Right ventricle myocardium superior (tissue), 1 donor: ENCODE results near the gene DPYSL5. TPM values are rescaled to one million over a fixed set of nuclear protein-coding genes. Genes with fewer than 3 reads are reported as not detected.
"Not testable (repeated sequence)": the region's sequence is repeated elsewhere in the genome, so short reads cannot be mapped to it uniquely, and the experiment has no call there.

Experiments
- ATAC-seq: fragments of 200-7000 bp; cut with Tn5 transposase; one replicate; pipeline ENCODE4 v1.9.1; 2020; ENCODE audit warnings: mild to moderate bottlenecking; ENCODE audit not compliant: poor library complexity
- DNase-seq: peaks from one replicate; pipeline ENCODE4 v3.0.0-alpha.2; 2020
- intact Hi-C: fragments of 100-400 bp; cut with DNase I; formaldehyde crosslinking; loops from one replicate; pipeline ENCODE4 v1.11.2; 2022
- long read RNA-seq: library from polyadenylated mRNA; unstranded; transcript quantifications from one replicate; pipeline ENCODE4 v2.0.0, GENCODE V29; 2021
- total RNA-seq: library from RNA; stranded (reverse); fragmentation: NEBNext Ultra II Directional; extraction: Animal tissue kit (Norgen Biotek cat#: 25700); gene quantifications from one replicate; pipeline ENCODE4 v1.2.1, GENCODE V29; 2021
- donor health status: DM: no; HTN: yes; CAD: no; lungs with severe emphysema.

The DPYSL5 gene
- not detected for total RNA-seq
- long read RNA-seq: 0 reads

DNA sequence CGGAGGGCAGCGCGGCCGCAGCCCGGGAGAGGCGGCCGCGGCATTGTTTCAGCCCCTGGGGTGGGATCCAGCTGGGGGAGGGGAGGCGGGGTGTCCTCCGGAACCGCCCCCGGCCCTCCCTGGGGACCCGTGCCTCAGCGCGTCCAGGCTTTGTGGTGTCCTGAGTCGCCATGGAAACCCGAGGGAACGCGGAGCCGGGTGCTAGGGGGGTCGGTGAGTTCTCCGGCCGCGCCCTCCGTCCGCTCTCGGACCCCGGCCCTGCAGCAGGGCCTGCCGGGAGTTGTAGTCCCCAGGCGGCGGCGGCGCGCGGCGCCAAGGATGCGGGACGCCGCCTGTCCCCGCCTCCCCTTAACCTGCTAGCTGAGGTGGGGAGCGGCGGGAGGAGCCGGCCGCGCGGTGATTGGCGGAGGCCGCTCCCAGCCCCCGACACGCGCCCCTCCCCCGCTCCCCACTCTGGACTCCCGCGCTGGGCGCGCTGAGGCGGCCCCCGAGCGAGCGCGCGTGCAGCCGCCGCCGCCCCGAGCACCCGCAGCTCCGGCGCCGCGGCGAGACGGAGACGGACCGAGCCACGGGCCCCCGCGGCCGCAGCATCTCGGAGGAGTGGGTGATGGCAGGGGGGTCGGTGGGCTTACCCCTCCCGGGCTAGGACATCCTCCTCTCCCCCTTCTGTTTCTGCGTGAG, at the start of gene DPYSL5:
TSS of gene DPYSL5 (plus strand) at position 478 of the 681 bp plus-strand sequence. CDS start 50,368 bp downstream, outside the sequence.
- intact Hi-C loops: loop anchor here (5.0 kb wide), 2 partner anchors 75 to 95 kb away; no protein-coding TSS in a partner anchor
- ATAC-seq: no peak
- no peak for DNase-seq

DNA sequence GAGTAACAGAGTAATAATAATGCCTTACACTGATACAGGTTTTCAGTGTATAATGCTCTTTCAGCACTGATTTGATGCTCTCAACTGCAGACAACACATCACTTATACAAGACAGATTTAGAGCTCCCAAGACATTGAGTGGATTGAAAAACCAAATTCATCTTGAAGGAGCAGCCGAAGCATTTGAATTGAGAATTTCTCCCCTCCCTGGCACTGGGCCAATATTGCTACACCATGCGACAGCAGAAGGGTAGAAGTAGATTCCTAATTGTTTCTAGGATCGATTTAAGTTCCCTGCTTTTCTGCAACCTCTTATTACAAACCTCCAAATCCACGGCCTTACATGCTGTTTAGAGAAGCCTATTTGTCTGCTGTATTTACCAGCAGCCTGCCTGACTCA, 46.6 kb upstream of the DPYSL5 start:
- DNase-seq: no peak
- intact Hi-C loops: no loop called here
- no peak for ATAC-seq

DNA sequence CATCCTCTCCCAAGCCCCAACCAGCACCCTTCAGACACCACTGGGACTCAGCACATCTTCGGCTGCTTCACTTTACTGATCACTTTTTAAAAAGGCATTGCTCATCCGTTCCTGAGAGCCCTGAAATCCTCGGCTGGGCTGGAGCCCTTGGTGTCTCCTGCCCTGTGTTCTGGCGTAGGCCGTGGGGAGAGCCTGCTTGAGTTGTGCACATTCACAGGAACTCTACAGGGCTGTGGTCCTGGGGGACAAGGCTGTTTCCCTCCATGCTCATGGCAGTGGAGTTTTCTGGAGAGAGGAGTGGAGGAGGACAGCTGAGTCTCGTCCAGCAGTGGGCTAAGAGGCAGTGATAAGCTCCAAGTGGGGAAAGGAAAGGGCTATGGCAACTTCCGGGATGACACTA, 46.1 kb upstream of the DPYSL5 start:
- intact Hi-C loops: no loop called here
- no peak for DNase-seq
- ATAC-seq: no peak

DNA sequence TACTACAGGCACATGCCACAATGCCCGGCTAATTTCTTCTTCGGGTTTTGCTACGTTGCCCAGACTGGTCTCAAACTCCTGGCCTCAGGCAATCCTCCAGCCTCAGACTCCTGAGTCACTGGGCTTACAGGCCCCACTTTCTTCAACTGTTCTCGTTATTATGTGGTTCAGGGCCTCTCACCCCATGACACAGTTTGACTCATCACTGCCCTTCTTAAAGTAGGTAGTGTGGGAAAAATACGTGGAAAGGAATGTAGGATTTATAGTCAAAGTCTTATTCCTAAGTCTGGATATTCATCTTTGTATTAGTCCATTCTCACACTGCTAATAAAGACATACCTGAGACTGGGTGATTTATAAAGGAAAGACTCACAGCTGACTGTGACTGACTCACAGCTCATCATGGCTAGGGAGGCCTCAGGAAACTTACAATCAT, 42.7 kb upstream of the DPYSL5 start:
- ATAC-seq (no peak), DNase-seq (no peak)
- intact Hi-C loops: no loop called here

GRCh38 chr2:26807788-26808460, 40.0 kb upstream of the DPYSL5 start:
- no peak for DNase-seq
- no peak for ATAC-seq
- intact Hi-C loops: no loop called here

GRCh38 chr2:26809211-26809610, 38.7 kb upstream of the DPYSL5 start:
- ATAC-seq (no peak), DNase-seq (no peak)
- intact Hi-C loops: no loop called here

DNA sequence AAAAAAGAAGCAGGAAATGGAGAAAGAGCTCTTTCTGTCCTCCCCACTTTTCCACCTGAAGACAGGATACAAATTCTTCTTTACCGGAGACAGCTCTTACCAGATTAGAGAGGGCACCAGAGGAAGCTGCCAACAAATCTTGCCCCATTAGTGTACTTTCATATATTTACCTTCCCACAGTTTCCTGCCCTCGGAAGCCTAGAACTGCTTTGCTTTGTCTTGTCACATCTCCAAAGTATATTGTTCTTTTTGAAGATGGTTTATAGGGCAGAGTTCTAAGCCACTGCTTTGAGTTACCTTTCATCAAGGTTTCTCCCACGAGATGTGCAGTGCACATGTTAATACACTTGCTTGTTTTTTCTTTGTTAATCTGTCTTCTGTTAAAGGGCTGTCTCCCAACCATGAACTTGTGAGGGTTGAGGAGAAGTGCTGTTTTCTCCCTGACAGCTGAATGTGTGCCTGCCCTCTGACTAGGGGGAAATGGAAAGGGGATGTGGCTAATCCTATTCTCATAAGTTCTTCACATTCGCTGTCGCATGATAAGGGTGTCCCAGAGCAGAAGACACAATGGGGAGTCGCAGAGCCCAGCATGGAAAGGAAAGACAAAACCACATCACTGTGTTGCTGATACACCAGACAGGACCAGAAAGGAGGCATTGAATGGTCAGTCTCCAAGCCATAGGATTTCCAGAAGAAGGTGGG, 37.9 kb upstream of the DPYSL5 start:
- ATAC-seq (no peak), DNase-seq (no peak)
- intact Hi-C loops: no loop called here

DNA sequence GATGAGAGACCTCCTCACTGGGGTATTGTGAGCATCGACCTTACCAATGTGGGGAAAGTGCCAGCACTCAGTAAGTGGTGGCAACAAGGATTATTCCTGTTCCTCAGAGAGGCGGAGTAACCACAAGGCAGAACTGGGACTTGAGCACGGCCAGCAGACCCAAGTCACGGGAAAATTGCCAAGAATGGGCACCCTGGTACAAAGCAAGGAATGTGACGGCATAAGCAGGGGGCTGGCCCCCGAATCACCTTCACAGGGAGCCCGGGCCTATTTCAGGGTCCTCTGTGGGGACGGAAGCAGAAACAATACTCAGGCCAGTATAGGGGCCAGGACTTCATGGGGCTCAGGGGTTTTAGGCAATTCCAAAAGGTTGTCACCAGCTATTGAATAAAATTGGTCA, 36.7 kb upstream of the DPYSL5 start:
- ATAC-seq (no peak), DNase-seq (no peak)
- intact Hi-C loops: no loop called here

DNA sequence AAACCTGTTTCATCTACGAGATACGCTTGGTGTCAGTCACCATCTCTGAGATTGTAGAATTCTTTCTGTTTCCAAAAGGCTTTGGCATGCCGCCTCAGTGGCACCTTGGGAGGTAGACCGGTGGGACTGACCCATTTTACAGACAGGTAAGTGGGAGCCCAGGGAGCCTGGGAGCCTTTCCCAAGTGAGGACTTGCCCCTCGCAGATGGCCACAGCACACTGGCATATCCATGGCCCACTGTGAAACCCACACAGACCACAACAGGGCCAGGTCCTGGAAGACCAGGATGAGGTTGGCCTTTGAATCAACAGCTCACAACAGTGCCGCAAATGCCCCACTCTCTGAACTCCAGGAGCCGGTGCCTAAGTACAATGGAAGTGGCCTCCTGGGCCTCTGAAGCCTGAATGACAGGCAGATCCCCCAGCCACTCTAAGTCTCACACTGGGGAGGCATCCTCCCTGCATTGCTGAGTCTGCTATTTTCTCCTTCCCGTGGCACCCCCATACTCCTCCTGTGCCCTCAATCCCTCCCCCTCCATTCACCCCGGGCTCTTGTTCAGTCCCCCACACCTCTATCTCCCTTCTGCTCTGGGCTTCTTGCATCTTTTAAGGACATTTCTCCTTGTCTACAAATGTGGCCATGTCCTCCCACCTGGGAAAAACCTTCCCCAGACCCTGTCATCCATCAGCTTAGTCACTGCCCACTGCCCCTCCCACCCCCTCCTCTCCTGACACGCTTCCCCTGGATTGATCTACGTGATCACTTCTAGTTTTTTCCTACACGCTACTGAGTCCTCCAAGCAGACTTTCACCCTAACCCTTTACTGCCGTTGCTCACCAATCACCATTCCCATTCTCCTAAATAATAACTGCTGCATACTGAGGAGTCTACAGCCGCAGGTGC, 35.9 kb upstream of the DPYSL5 start:
- ATAC-seq (no peak), DNase-seq (no peak)
- intact Hi-C loops: no loop called here

- no peak for ATAC-seq
- DNase-seq: no peak
- intact Hi-C loops: no loop called here
These were observed 35.2 kb upstream of the DPYSL5 start for GRCh38 chr2:26812731-26813130.

DNA sequence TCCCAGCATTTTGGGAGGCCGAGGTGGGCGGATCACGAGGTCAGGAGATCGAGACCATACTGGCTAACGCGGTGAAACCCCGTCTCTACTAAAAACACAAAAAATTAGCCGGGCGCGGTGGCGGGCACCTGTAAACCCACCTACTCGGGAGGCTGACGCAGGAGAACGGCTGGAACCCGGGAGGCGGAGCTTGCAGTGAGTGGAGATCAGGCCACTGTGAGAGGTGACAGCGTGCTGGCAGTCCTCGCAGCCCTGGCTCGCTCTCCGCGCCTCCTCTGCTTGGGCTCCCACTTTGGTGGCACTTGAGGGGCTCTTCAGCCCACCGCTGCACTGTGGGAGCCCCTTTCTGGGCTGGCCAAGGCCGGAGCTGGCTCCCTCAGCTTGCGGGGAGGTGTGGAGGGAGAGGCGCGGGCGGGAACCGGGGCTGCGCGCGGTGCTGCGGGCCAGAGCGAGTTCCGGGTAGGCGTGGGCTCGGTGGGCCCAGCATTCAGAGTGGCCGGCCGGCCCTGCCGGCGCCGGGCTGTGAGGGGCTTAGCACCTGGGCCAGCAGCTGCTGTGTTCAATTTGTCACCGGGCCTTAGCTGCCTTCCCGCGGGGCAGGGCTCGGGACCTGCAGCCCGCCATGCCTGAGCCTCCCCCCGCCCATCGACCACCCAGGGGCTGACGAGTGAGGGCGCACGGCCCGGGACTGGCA, 33.7 kb upstream of the DPYSL5 start:
- intact Hi-C loops, DNase-seq, ATAC-seq: not testable (repeated sequence)

GRCh38 chr2:26816893-26817292, 31.0 kb upstream of the DPYSL5 start:
- no peak for DNase-seq
- intact Hi-C loops: no loop called here
- ATAC-seq: no peak

DNA sequence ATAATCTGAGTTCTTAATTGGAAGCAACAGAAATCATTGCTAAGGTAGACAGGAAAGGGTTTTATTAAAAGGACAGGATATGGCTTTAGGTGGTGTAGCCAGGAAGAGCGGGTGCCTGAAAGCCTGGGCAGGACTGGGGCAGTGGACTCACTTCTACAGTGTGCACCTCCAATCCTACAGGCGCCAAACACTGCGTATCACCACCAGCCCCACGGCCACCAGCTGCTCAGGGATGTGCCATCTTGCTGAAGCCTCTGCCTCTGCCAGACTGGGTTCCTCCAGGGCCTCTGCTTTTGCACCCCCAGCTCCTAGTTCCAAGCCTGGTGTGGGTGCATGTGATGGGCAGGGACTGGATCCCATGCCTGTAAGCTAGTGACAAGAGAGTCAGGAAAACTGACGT, 29.7 kb upstream of the DPYSL5 start:
- DNase-seq (no peak), ATAC-seq (no peak)
- intact Hi-C loops: no loop called here

DNA sequence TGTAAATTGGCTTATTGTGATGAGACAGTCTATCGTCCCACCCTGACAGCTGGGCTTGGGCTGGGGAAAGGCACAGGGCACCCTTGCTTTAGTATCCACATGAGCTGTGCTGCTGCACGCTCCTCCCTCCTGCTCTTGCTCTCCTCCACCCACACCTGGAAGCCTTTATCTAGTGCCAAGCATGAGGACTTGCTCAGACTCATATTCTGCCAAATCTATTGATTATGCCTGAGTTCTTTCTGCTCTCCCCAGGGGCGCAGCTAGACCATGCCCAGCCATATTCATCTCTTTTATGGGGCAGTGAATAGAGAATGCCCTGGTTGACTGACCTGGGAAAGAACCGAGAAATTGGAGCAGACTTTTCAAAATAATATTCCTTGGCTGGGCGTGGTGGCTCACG, 29.0 kb upstream of the DPYSL5 start:
- ATAC-seq (no peak), DNase-seq (no peak)
- intact Hi-C loops: no loop called here

GRCh38 chr2:26820932-26821331, 27.0 kb upstream of the DPYSL5 start:
- DNase-seq (no peak), ATAC-seq (no peak)
- intact Hi-C loops: no loop called here

DNA sequence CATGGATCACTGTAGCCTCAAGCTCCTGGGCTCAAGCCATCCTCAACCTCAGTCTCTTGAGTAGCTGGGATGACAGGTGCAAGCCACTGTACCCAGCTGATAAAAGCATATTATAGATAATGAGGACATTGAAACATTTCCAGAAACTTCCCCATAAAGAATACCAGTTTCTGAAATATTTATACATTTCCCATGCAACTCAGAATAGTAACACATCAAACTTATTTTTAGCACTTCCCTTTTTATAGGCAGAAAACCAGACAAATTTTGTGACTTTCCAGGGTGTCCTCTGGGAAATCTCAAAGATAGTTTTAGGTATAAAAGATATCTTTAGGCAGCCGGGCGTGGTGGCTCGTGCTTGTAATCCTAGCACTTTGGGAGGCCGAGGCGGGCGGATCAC, 25.1 kb upstream of the DPYSL5 start:
- ATAC-seq: no peak
- intact Hi-C loops: no loop called here
- no peak for DNase-seq

- ATAC-seq (no peak), DNase-seq (no peak)
- intact Hi-C loops: no loop called here
These were observed 9.6 kb upstream of the DPYSL5 start for GRCh38 chr2:26838121-26838906.
